HEK293 (cell line): ENCODE results near the gene SCP2D1.

Experiments used
- CTCF ChIA-PET: fragments of 350-600 bp; formaldehyde crosslinking; extraction: SDS; loops from one replicate; lab custom pipeline; 2021; ENCODE audit warnings: antibody characterized with exemption; lab: Yijun Ruan, JAX
- POLR2A ChIA-PET: fragments of 300-600 bp; formaldehyde crosslinking; extraction: SDS; loops from one replicate; lab custom pipeline; 2020; ENCODE audit warnings: antibody characterized with exemption, inconsistent platforms; lab: Yijun Ruan, JAX
- H3K27ac ChIP-seq: fragments of 200-500 bp; sonication (Bioruptor generic); 2 replicates; pipeline ENCODE4 v1.5.1; 2014; ENCODE audit warnings: low read depth, low read length, control low read depth, inconsistent platforms; ENCODE audit errors: extremely low read depth
- H3K36me3 ChIP-seq, 2 experiments: fragments of 200-500 bp in 1 of 2; sonication (Bioruptor generic) in 1 of 2; 1 replicate in 1 of 2; 2 replicates in 1 of 2; pipeline ENCODE4 v1.5.1; 2014 to 2017; ENCODE audit warnings: inconsistent platforms in 2 of 2, low read length in 2 of 2; ENCODE audit not compliant: control insufficient read depth in 2 of 2, insufficient read depth in 1 of 2
- H3K4me1 ChIP-seq: fragments of 200-500 bp; sonication (Bioruptor generic); 2 replicates; pipeline ENCODE4 v1.5.1; 2014; ENCODE audit warnings: mild to moderate bottlenecking, low read length, inconsistent platforms; ENCODE audit not compliant: control insufficient read depth, insufficient read depth
- H3K4me3 ChIP-seq: 2 replicates; pipeline ENCODE4 v1.5.1; 2011; ENCODE audit warnings: low read depth, mild to moderate bottlenecking, control low read depth, low read length, moderate library complexity
- H3K9me3 ChIP-seq: fragments of 200-500 bp; sonication (Bioruptor generic); 2 replicates; pipeline ENCODE4 v1.5.1; 2014; ENCODE audit warnings: low read depth, low read length, inconsistent platforms; ENCODE audit not compliant: control insufficient read depth, insufficient read depth
- BCL11A ChIP-seq: fragments of 450-650 bp; formaldehyde crosslinking; IDR thresholded peaks from 2 replicates; pipeline ENCODE4 v1.5.1; 2016; ENCODE audit warnings: low read depth, missing biosample characterization, missing genetic modification characterization
- GLIS1 ChIP-seq: fragments of 450-650 bp; formaldehyde crosslinking; IDR thresholded peaks from 2 replicates; pipeline ENCODE4 v1.5.1; 2016; ENCODE audit warnings: missing biosample characterization, missing genetic modification characterization
- KLF16 ChIP-seq: fragments of 450-650 bp; formaldehyde crosslinking; IDR thresholded peaks from 2 replicates; pipeline ENCODE4 v1.5.1; 2017; ENCODE audit warnings: missing biosample characterization, missing genetic modification characterization
- SCRT2 ChIP-seq: fragments of 450-650 bp; formaldehyde crosslinking; IDR thresholded peaks from 2 replicates; pipeline ENCODE4 v1.5.1; 2016; ENCODE audit warnings: missing biosample characterization, missing genetic modification characterization
- SETDB1 ChIP-seq: IDR thresholded peaks from one replicate; pipeline ENCODE4 v1.6.1; 2017; ENCODE audit warnings: mild to moderate bottlenecking, low read length, moderate library complexity, mixed read lengths; ENCODE audit not compliant: insufficient read length
- YY2 ChIP-seq: fragments of 450-650 bp; formaldehyde crosslinking; IDR thresholded peaks from 2 replicates; pipeline ENCODE4 v1.5.1; 2016; ENCODE audit warnings: missing biosample characterization, missing genetic modification characterization
- ZBTB17 ChIP-seq: fragments of 450-650 bp; formaldehyde crosslinking; IDR thresholded peaks from 2 replicates; pipeline ENCODE4 v1.5.1; 2016; ENCODE audit warnings: missing biosample characterization, missing genetic modification characterization
- ZEB2 ChIP-seq: fragments of 450-650 bp; formaldehyde crosslinking; IDR thresholded peaks from 2 replicates; pipeline ENCODE4 v1.5.1; 2016; ENCODE audit warnings: missing biosample characterization, missing genetic modification characterization
- ZNF114 ChIP-seq: fragments of 450-650 bp; formaldehyde crosslinking; IDR thresholded peaks from 2 replicates; pipeline ENCODE4 v1.5.0; 2017; ENCODE audit warnings: missing biosample characterization, missing genetic modification characterization
- ZNF121 ChIP-seq: fragments of 450-650 bp; formaldehyde crosslinking; IDR thresholded peaks from 2 replicates; pipeline ENCODE4 v1.5.1; 2016; ENCODE audit warnings: missing biosample characterization, missing genetic modification characterization
- ZNF16 ChIP-seq: fragments of 450-650 bp; formaldehyde crosslinking; IDR thresholded peaks from 2 replicates; pipeline ENCODE4 v1.5.1; 2016; ENCODE audit warnings: low read depth, missing biosample characterization, missing genetic modification characterization
- ZNF529 ChIP-seq: fragments of 450-650 bp; formaldehyde crosslinking; IDR thresholded peaks from 2 replicates; pipeline ENCODE4 v1.5.1; 2017; ENCODE audit warnings: missing genetic modification characterization, missing biosample characterization; ENCODE audit not compliant: insufficient replicate concordance
- ZNF530 ChIP-seq: fragments of 450-650 bp; formaldehyde crosslinking; IDR thresholded peaks from 2 replicates; pipeline ENCODE4 v1.5.1; 2016; ENCODE audit warnings: low read depth, missing biosample characterization, missing genetic modification characterization
- ZNF571 ChIP-seq: fragments of 450-650 bp; formaldehyde crosslinking; IDR thresholded peaks from 2 replicates; pipeline ENCODE4 v1.5.0; 2017; ENCODE audit warnings: missing biosample characterization, missing genetic modification characterization
- ZNF677 ChIP-seq: fragments of 450-650 bp; IDR thresholded peaks from 2 replicates; pipeline ENCODE4 v1.5.0; 2018; ENCODE audit warnings: missing biosample characterization, mild to moderate bottlenecking, missing genetic modification characterization, moderate library complexity
- TF ChIP-seq, protein P1 (sequence below): fragments of 450-650 bp; formaldehyde crosslinking; IDR thresholded peaks from 2 replicates; pipeline ENCODE4 v1.5.1; 2016; ENCODE audit warnings: missing biosample characterization, missing genetic modification characterization, low read depth
- TF ChIP-seq, protein P2 (sequence below): fragments of 450-650 bp; formaldehyde crosslinking; IDR thresholded peaks from 2 replicates; pipeline ENCODE4 v1.5.1; 2016; ENCODE audit warnings: missing biosample characterization, missing genetic modification characterization
- TF ChIP-seq, protein P3 (sequence below): fragments of 450-650 bp; formaldehyde crosslinking; IDR thresholded peaks from 2 replicates; pipeline ENCODE4 v1.5.1; 2016; ENCODE audit warnings: missing biosample characterization, missing genetic modification characterization, low read depth
- TF ChIP-seq, protein P4 (sequence below): IDR thresholded peaks from 2 replicates; pipeline ENCODE4 v1.6.1; 2011; ENCODE audit warnings: mild to moderate bottlenecking, low read depth, low read length, borderline replicate concordance
- TF ChIP-seq, protein P5 (sequence below): fragments of 450-650 bp; formaldehyde crosslinking; IDR thresholded peaks from 2 replicates; pipeline ENCODE4 v1.5.1; 2017; ENCODE audit warnings: missing biosample characterization, mild to moderate bottlenecking, missing genetic modification characterization, moderate library complexity

The SCP2D1 gene

DNA sequence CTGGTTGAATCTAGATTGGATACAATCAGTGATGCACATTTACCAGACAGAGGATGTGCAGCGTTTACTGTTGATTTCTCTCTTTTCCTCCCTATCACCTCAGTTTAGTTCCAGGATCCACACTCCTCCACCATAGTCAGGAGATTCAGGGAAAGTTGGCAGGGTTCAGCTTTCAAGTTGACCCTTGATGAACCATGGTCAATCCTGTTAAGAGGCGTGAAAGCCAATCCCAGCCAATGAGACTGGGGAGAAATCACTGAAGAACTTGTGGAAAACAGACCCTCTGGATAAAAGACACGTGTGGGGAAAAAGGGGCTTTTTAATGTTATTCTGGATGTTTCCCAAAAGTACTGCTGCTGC is 19.2 kb upstream of the SCP2D1 start:
- CTCF ChIA-PET, result interaction anchor here (0.7 kb wide), 1 partner anchor 1075 kb away, joined by 3 read pairs; no protein-coding TSS in a partner anchor
- peak overlapping the region; percentile 25; the same call in 1 of the 2 replicates for H3K27ac ChIP-seq
- POLR2A ChIA-PET, result no interaction called here
- TF ChIP-seq ZEB2, result no peak
- peak; percentile 34; the same call in 1 of the 2 replicates for TF ChIP-seq SCRT2 (tag by site-specific recombination)
- no peak for TF ChIP-seq ZNF121
- 0 out of 2 replicates have a peak, but pooled peaks have one; percentile 1 for TF ChIP-seq GLIS1
- TF ChIP-seq, all 188 proteins: peak for 2
- Histone ChIP-seq H3K4me1 (no peaks in the 10 kb centered on the region), H3K36me3 (no peaks in the 10 kb centered on the region), H3K9me3 (no peaks in the 10 kb centered on the region), H3K4me3 (peak overlapping the region; percentile 65)

DNA sequence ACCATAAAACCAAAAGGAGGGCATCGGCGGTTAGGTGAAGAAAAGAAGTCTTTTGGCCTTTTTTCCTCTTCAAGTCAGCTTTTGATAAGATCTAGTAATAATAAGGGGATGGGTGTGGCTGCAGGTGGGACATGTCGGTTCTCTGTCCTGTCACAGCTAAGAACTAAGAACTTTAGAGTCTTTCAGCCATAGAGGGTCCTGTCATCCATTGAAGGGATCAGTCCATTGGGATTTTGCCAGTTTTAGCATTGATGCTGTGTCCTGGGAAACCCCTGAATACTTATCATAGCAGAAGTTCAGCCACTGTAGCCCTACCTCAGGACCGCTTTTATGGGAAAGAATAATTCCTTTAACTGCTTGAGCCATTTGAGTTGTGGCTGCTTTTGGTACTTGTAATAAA is 18.2 kb upstream of the SCP2D1 start:
- CTCF ChIA-PET, result interaction anchor here (0.6 kb wide), 1 partner anchor 31 kb away, joined by 3 read pairs; no protein-coding TSS in a partner anchor

DNA sequence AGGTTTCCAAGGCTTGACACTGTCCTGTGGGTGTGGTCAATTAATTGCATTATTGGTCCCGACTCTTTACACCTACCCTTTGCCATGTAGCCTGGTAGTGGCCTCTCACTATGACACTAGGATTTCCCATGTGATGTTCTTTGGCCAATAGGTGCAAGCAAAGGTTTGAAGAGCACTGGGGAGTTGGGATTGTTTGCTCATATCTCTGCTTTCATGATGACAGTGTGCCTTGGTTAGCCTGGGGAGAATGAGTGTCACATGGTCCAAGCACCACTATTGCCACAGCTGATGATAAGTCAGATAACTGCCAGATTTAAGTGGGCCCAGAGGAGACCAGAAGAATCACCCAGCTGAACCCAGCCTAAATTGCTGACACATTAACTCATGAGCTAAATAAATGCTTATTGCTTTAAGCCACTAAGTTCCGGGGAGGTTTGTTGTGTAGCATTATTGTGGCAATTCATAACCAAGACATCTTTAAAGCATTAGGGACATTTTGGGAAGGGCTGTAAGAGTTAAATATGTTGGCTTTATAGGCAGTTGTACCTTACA is 17.2 kb upstream of the SCP2D1 start:
- Histone ChIP-seq H3K36me3 (no peaks in the 10 kb centered on the region), H3K4me1 (no peaks in the 10 kb centered on the region), H3K9me3 (no peaks in the 10 kb centered on the region), H3K27ac (no peak overlapping the region), H3K4me3 (no peak overlapping the region)
- ChIA-PET POLR2A (no interaction called here), CTCF (no interaction called here)
- TF ChIP-seq ZNF16, result no peak
- TF ChIP-seq ZNF114 (tag by site-specific recombination), result no peak
- peak; percentile 60 for TF ChIP-seq SETDB1

More for the DNA sequence above, 18.2 kb upstream of the SCP2D1 start:
- no peak overlapping the region for H3K27ac ChIP-seq
- no peak overlapping the region for H3K4me3 ChIP-seq
- H3K9me3 ChIP-seq, result no peaks in the 10 kb centered on the region
- POLR2A ChIA-PET, result no interaction called here
- no peak for TF ChIP-seq ZNF571
- no peaks in the 10 kb centered on the region for H3K4me1 ChIP-seq
- no peaks in the 10 kb centered on the region for H3K36me3 ChIP-seq

DNA sequence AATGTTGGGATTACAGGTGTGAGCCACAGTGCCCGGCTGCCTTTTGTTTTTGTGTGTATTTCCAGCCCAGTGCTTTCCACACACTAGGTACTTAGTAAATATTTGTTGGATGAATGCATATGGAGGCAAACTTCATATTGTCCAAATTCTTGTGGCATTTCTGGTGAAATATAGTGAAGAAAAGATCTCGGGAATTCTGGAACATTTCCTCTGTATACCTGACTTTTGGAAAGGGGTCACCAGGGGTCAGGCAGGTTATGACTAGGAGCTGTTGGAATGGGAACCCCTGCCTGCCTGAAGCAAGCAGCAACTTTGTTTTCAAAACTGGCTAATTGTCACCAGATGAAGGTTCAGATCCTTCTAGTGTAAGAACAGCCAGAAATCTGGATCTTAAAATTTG is 12.1 kb upstream of the SCP2D1 start:
- Histone ChIP-seq H3K4me3 (no peak overlapping the region), H3K27ac (no peak overlapping the region), H3K4me1 (no peaks in the 10 kb centered on the region), H3K36me3 (no peaks in the 10 kb centered on the region), H3K9me3 (no peaks in the 10 kb centered on the region)
- TF ChIP-seq ZNF530 (tag by site-specific recombination) (no peak), BCL11A (no peak), KLF16 (tag by site-specific recombination) (no peak), ZNF529 (tag by site-specific recombination) (no peak), ZBTB17 (tag by site-specific recombination) (no peak), YY2 (tag by site-specific recombination) (no peak), ZNF677 (tag by site-specific recombination) (no peak)
- TF ChIP-seq, protein P1, sequence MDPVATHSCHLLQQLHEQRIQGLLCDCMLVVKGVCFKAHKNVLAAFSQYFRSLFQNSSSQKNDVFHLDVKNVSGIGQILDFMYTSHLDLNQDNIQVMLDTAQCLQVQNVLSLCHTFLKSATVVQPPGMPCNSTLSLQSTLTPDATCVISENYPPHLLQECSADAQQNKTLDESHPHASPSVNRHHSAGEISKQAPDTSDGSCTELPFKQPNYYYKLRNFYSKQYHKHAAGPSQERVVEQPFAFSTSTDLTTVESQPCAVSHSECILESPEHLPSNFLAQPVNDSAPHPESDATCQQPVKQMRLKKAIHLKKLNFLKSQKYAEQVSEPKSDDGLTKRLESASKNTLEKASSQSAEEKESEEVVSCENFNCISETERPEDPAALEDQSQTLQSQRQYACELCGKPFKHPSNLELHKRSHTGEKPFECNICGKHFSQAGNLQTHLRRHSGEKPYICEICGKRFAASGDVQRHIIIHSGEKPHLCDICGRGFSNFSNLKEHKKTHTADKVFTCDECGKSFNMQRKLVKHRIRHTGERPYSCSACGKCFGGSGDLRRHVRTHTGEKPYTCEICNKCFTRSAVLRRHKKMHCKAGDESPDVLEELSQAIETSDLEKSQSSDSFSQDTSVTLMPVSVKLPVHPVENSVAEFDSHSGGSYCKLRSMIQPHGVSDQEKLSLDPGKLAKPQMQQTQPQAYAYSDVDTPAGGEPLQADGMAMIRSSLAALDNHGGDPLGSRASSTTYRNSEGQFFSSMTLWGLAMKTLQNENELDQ (tag by site-specific recombination), result no peak
- TF ChIP-seq, protein P2, sequence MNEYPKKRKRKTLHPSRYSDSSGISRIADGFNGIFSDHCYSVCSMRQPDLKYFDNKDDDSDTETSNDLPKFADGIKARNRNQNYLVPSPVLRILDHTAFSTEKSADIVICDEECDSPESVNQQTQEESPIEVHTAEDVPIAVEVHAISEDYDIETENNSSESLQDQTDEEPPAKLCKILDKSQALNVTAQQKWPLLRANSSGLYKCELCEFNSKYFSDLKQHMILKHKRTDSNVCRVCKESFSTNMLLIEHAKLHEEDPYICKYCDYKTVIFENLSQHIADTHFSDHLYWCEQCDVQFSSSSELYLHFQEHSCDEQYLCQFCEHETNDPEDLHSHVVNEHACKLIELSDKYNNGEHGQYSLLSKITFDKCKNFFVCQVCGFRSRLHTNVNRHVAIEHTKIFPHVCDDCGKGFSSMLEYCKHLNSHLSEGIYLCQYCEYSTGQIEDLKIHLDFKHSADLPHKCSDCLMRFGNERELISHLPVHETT, result no peak
- TF ChIP-seq, protein P3, sequence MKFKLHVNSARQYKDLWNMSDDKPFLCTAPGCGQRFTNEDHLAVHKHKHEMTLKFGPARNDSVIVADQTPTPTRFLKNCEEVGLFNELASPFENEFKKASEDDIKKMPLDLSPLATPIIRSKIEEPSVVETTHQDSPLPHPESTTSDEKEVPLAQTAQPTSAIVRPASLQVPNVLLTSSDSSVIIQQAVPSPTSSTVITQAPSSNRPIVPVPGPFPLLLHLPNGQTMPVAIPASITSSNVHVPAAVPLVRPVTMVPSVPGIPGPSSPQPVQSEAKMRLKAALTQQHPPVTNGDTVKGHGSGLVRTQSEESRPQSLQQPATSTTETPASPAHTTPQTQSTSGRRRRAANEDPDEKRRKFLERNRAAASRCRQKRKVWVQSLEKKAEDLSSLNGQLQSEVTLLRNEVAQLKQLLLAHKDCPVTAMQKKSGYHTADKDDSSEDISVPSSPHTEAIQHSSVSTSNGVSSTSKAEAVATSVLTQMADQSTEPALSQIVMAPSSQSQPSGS (tag by site-specific recombination), result no peak
- TF ChIP-seq, protein P4, sequence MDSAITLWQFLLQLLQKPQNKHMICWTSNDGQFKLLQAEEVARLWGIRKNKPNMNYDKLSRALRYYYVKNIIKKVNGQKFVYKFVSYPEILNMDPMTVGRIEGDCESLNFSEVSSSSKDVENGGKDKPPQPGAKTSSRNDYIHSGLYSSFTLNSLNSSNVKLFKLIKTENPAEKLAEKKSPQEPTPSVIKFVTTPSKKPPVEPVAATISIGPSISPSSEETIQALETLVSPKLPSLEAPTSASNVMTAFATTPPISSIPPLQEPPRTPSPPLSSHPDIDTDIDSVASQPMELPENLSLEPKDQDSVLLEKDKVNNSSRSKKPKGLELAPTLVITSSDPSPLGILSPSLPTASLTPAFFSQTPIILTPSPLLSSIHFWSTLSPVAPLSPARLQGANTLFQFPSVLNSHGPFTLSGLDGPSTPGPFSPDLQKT, result no peak
- TF ChIP-seq, protein P5, sequence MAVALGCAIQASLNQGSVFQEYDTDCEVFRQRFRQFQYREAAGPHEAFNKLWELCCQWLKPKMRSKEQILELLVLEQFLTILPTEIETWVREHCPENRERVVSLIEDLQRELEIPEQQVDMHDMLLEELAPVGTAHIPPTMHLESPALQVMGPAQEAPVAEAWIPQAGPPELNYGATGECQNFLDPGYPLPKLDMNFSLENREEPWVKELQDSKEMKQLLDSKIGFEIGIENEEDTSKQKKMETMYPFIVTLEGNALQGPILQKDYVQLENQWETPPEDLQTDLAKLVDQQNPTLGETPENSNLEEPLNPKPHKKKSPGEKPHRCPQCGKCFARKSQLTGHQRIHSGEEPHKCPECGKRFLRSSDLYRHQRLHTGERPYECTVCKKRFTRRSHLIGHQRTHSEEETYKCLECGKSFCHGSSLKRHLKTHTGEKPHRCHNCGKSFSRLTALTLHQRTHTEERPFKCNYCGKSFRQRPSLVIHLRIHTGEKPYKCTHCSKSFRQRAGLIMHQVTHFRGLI, result no peak
- ChIA-PET CTCF (interaction anchor here (0.9 kb wide), 1 partner anchor 169 kb away, joined by 4 read pairs; no protein-coding TSS in a partner anchor), POLR2A (no interaction called here)
